Loucy (cell line): ENCODE data around the gene CGB2.
"Not testable (repeated sequence)": the region's sequence is repeated elsewhere in the genome, so short reads cannot be mapped to it uniquely, and the experiment has no call there.

Experiments
- H2AFZ ChIP-seq: fragments of 200-600 bp; sonication (generic); 2 replicates; pipeline ENCODE4 v1.6.0; 2016; ENCODE audit warnings: antibody characterized with exemption, mild to moderate bottlenecking, low read length, moderate library complexity
- H3F3A ChIP-seq: fragments of 200-600 bp; 2 replicates; pipeline ENCODE4 v1.6.0; 2016; ENCODE audit warnings: antibody characterized with exemption, low read depth, mild to moderate bottlenecking
- H3K27me3 ChIP-seq: fragments of 200-600 bp; sonication (generic); 2 replicates; pipeline ENCODE4 v1.6.1; 2014; ENCODE audit warnings: low read length, mild to moderate bottlenecking; ENCODE audit not compliant: insufficient read depth, poor library complexity, severe bottlenecking
- H3K36me3 ChIP-seq: fragments of 200-600 bp; sonication (generic); 2 replicates; pipeline ENCODE4 v1.6.1; 2016; ENCODE audit warnings: low read length; ENCODE audit not compliant: insufficient read depth
- H3K4me1 ChIP-seq: fragments of 200-600 bp; sonication (generic); 2 replicates; pipeline ENCODE4 v1.5.1; 2014; ENCODE audit warnings: low read length, mild to moderate bottlenecking; ENCODE audit not compliant: insufficient read depth, poor library complexity, severe bottlenecking
- H3K4me2 ChIP-seq: fragments of 200-600 bp; sonication (generic); 2 replicates; pipeline ENCODE4 v1.6.0; 2014; ENCODE audit warnings: antibody characterized with exemption, low read length, low read depth, mild to moderate bottlenecking; ENCODE audit not compliant: poor library complexity, severe bottlenecking
- H3K4me3 ChIP-seq: fragments of 200-600 bp; sonication (generic); 2 replicates; pipeline ENCODE4 v1.5.1; 2014; ENCODE audit warnings: low read length, mild to moderate bottlenecking, mixed read lengths; ENCODE audit not compliant: poor library complexity, severe bottlenecking
- H3K79me2 ChIP-seq: fragments of 200-600 bp; sonication (generic); 2 replicates; pipeline ENCODE4 v1.6.1; 2014; ENCODE audit warnings: low read length; ENCODE audit not compliant: insufficient read depth
- H3K9ac ChIP-seq: fragments of 200-600 bp; sonication (generic); 2 replicates; pipeline ENCODE4 v1.6.0; 2014; ENCODE audit warnings: mild to moderate bottlenecking, low read depth, low read length, moderate library complexity; ENCODE audit not compliant: poor library complexity, severe bottlenecking
- H3K9me2 ChIP-seq: fragments of 200-600 bp; sonication (generic); replicated peaks from 2 replicates; pipeline ENCODE4 v1.6.1; 2016; ENCODE audit warnings: low read depth, low read length, mixed read lengths
- H3K9me3 ChIP-seq: fragments of 200-600 bp; sonication (generic); 2 replicates; pipeline ENCODE4 v1.6.1; 2014; ENCODE audit warnings: mild to moderate bottlenecking, antibody characterized with exemption, low read length, low read depth; ENCODE audit not compliant: insufficient read depth
- H4K20me1 ChIP-seq: fragments of 200-600 bp; sonication (generic); 2 replicates; pipeline ENCODE4 v1.6.0; 2014; ENCODE audit warnings: antibody characterized with exemption, low read length, mild to moderate bottlenecking; ENCODE audit not compliant: insufficient read depth, poor library complexity, severe bottlenecking
- CTCF ChIP-seq: fragments of 200-600 bp; sonication (generic); conservative IDR thresholded peaks from 2 replicates; pipeline ENCODE4 v1.5.1; 2014; ENCODE audit warnings: mild to moderate bottlenecking, antibody characterized with exemption, low read length
- EZH2phosphoT487 ChIP-seq: fragments of 200-600 bp; IDR thresholded peaks from 2 replicates; pipeline ENCODE4 v1.6.1; 2018; ENCODE audit warnings: antibody characterized with exemption, mild to moderate bottlenecking, moderate library complexity, borderline replicate concordance

CGB2 gene

GRCh38 chr19:49036815-49037214 lies 5.1 kb downstream of the CGB2 start, which contains the start of gene CGB1:
TSS of gene CGB1 (minus strand) at chr19:49036895. CDS start at chr19:49036711, 184 bp downstream.
- not testable (repeated sequence) for H3K4me2 ChIP-seq, H3K27me3 ChIP-seq, H2AFZ ChIP-seq, H3K36me3 ChIP-seq, H3K79me2 ChIP-seq, H3K9me2 ChIP-seq, H4K20me1 ChIP-seq, H3K4me1 ChIP-seq, H3F3A ChIP-seq, H3K4me3 ChIP-seq, H3K9me3 ChIP-seq, H3K9ac ChIP-seq
- peak; percentile 70 for TF ChIP-seq CTCF

- H3K36me3 ChIP-seq, H3K4me3 ChIP-seq, H3F3A ChIP-seq, H3K79me2 ChIP-seq, H3K9ac ChIP-seq, H3K4me2 ChIP-seq, H4K20me1 ChIP-seq, H3K4me1 ChIP-seq, H2AFZ ChIP-seq, H3K27me3 ChIP-seq, H3K9me3 ChIP-seq, H3K9me2 ChIP-seq: not testable (repeated sequence)
Observed at GRCh38 chr19:49038111-49038510, 6.4 kb downstream of the CGB2 start.

- not testable (repeated sequence) for H2AFZ ChIP-seq, H3K9me3 ChIP-seq, H3K4me1 ChIP-seq, H3K79me2 ChIP-seq, H3K4me2 ChIP-seq, H3K4me3 ChIP-seq, H3K36me3 ChIP-seq, H3K9me2 ChIP-seq, H3F3A ChIP-seq, H3K27me3 ChIP-seq, H3K9ac ChIP-seq, H4K20me1 ChIP-seq
Observed at GRCh38 chr19:49038557-49039276, 7.0 kb downstream of the CGB2 start.

- H3K4me3 ChIP-seq, H3F3A ChIP-seq, H3K27me3 ChIP-seq, H3K4me1 ChIP-seq, H4K20me1 ChIP-seq, H3K4me2 ChIP-seq, H3K36me3 ChIP-seq, H2AFZ ChIP-seq, H3K9me3 ChIP-seq, H3K9ac ChIP-seq, H3K9me2 ChIP-seq, H3K79me2 ChIP-seq: not testable (repeated sequence)
Observed at GRCh38 chr19:49039736-49040135, 8.0 kb downstream of the CGB2 start.

- Histone ChIP-seq H3K4me1 (no peaks in the 10 kb centered on the region), H2AFZ (no peak overlapping the region), H3F3A (no peaks in the 10 kb centered on the region), H4K20me1 (no peaks in the 10 kb centered on the region), H3K27me3 (no peaks in the 10 kb centered on the region), H3K9ac (no peak overlapping the region), H3K36me3 (no peaks in the 10 kb centered on the region), H3K4me2 (no peak overlapping the region), H3K79me2 (no peaks in the 10 kb centered on the region), H3K9me3 (no peaks in the 10 kb centered on the region), H3K4me3 (no peak overlapping the region), H3K9me2 (no peaks in the 10 kb centered on the region)
- TF ChIP-seq CTCF (no peak), EZH2phosphoT487 (no peak)
Observed at GRCh38 chr19:49042177-49042576, 10.5 kb downstream of the CGB2 start.

GRCh38 chr19:49042666-49043065 lies 11.0 kb downstream of the CGB2 start:
- not testable (repeated sequence) for H3K79me2 ChIP-seq, H3K4me1 ChIP-seq, H2AFZ ChIP-seq, H3K27me3 ChIP-seq, H3K4me2 ChIP-seq, H3K9me3 ChIP-seq, H3K9me2 ChIP-seq, H3F3A ChIP-seq, H3K9ac ChIP-seq, H3K36me3 ChIP-seq, H4K20me1 ChIP-seq, H3K4me3 ChIP-seq
